ENCODE measurements around the gene ABCA7. TPM values are rescaled to one million over a fixed set of nuclear protein-coding genes. Genes with fewer than 3 reads are reported as not detected.

The ABCA7 gene
- total RNA-seq, 1 experiment from 2014 or later, result 18.2 TPM

GRCh38 chr19:1017906-1018305 is 22.0 kb upstream of the ABCA7 start:
- H3K4me1 Mint-ChIP-seq (ENCODE audit: insufficient read depth, unreplicated experiment), result peaks cover 17% of the 10 kb centered on the region
- H3K4me3 Mint-ChIP-seq (ENCODE audit: unreplicated experiment), result peak overlapping the region; percentile 66
- H3K27ac Mint-ChIP-seq (ENCODE audit: low read depth, unreplicated experiment), result peak overlapping the region; percentile 85
- intact Hi-C loops (cut with micrococcal nuclease), result no loop called here
- POLR2A ChIA-PET, result interaction anchor here (0.7 to 2.3 kb wide), 5 partner anchors 12 to 867 kb away, joined by 3 to 8 read pairs (median 4); no protein-coding TSS in a partner anchor
- no peaks in the 10 kb centered on the region for H3K27me3 Mint-ChIP-seq (ENCODE audit: insufficient read depth, unreplicated experiment)
- no peak for DNase-seq (ENCODE audit: unreplicated experiment)
- TF ChIP-seq, protein P1, sequence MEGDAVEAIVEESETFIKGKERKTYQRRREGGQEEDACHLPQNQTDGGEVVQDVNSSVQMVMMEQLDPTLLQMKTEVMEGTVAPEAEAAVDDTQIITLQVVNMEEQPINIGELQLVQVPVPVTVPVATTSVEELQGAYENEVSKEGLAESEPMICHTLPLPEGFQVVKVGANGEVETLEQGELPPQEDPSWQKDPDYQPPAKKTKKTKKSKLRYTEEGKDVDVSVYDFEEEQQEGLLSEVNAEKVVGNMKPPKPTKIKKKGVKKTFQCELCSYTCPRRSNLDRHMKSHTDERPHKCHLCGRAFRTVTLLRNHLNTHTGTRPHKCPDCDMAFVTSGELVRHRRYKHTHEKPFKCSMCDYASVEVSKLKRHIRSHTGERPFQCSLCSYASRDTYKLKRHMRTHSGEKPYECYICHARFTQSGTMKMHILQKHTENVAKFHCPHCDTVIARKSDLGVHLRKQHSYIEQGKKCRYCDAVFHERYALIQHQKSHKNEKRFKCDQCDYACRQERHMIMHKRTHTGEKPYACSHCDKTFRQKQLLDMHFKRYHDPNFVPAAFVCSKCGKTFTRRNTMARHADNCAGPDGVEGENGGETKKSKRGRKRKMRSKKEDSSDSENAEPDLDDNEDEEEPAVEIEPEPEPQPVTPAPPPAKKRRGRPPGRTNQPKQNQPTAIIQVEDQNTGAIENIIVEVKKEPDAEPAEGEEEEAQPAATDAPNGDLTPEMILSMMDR (IDR thresholded peaks at IDR 0.05; ENCODE audit: unreplicated experiment), result no peak
- CTCF ChIA-PET, result interaction anchor here (0.6 to 1.0 kb wide), 2 partner anchors 10 to 236 kb away, joined by 3 read pairs; no protein-coding TSS in a partner anchor
- no peaks in the 10 kb centered on the region for H3K9me3 Mint-ChIP-seq (ENCODE audit: unreplicated experiment)
- no TSS peak for BruUV-seq (replicated peaks)
- peaks cover 42% of the 10 kb centered on the region for H3K36me3 Mint-ChIP-seq (ENCODE audit: insufficient read depth, unreplicated experiment)

DNA sequence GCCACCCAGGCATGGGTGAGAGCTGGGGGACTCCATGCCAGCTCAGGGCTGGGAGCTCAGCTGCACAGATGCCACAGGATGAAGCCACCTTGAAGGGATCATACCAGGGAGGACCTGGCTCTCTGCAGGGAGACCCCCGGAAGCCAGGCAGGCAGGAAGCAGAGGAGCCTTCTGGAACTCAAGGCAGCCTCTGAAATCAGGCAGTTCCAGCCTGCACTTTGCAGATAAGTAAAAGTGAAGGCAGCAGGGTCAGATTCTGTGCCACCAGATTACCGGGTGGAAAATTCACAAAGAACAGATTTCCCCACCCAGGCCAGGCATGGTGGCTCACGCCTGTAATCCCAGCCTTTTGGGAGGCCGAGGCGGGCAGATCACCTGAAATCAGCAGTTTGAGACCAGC is 21.5 kb upstream of the ABCA7 start:
- Mint-ChIP-seq H3K27ac (ENCODE audit: low read depth, unreplicated experiment) (no peak overlapping the region), H3K9me3 (ENCODE audit: unreplicated experiment) (no peaks in the 10 kb centered on the region), H3K36me3 (ENCODE audit: insufficient read depth, unreplicated experiment) (peaks cover 42% of the 10 kb centered on the region), H3K4me1 (ENCODE audit: insufficient read depth, unreplicated experiment) (peaks cover 17% of the 10 kb centered on the region), H3K27me3 (ENCODE audit: insufficient read depth, unreplicated experiment) (no peaks in the 10 kb centered on the region), H3K4me3 (ENCODE audit: unreplicated experiment) (peak overlapping the region; percentile 86)
- ChIA-PET CTCF (interaction anchor here (0.6 to 1.0 kb wide), 2 partner anchors 9 to 172 kb away, joined by 3 read pairs; no protein-coding TSS in a partner anchor), POLR2A (interaction anchor here (0.6 to 2.3 kb wide), 6 partner anchors 11 to 208 kb away, joined by 3 to 11 read pairs (median 4); no protein-coding TSS in a partner anchor)
- intact Hi-C loops (cut with micrococcal nuclease), result no loop called here
- BruUV-seq (replicated peaks), result TSS peak; percentile 27
- TF ChIP-seq, protein P1 (IDR thresholded peaks at IDR 0.05; ENCODE audit: unreplicated experiment), result no peak
- DNase-seq (ENCODE audit: unreplicated experiment), result no peak

DNA sequence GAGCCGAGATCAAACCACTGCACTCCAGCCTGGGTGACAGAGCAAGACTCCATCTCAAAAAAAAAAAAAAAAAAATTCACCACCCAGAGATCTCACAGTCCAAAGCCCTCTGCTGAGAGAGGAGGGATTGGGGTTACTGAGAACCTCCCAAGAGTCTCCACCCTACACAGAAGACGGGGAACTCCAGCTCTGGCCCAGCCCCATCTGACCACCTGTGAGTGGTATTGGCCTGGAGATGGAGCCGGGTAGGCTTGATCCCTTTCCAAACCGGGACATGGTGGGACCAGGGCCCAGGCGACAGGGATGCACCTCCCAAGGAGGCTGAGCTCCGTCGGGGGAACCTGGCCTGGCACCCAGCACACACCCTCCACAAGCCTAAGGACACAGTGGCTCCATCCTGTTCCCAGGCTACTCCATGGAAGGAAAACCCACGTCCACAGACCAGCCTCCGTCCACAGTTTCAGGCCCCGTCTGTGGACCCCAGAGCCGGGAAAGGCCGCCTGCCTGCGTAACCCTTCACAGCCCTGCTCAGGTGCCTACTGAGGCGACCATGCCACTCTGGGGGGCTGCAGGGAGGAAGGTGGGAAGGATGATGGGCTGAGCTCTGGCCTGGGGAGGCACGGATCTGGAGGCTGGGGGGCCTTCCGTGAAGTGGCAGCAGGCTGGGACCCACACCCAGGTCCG is 20.8 kb upstream of the ABCA7 start:
- Mint-ChIP-seq H3K4me1 (ENCODE audit: insufficient read depth, unreplicated experiment) (peaks cover 17% of the 10 kb centered on the region), H3K9me3 (ENCODE audit: unreplicated experiment) (no peaks in the 10 kb centered on the region), H3K27ac (ENCODE audit: low read depth, unreplicated experiment) (no peak overlapping the region), H3K36me3 (ENCODE audit: insufficient read depth, unreplicated experiment) (peaks cover 38% of the 10 kb centered on the region), H3K27me3 (ENCODE audit: insufficient read depth, unreplicated experiment) (no peaks in the 10 kb centered on the region), H3K4me3 (ENCODE audit: unreplicated experiment) (peak overlapping the region; percentile 86)
- DNase-seq (ENCODE audit: unreplicated experiment), result no peak
- ChIA-PET CTCF (interaction anchor here (0.6 to 1.0 kb wide), 4 partner anchors 9 to 222 kb away, joined by 3 to 4 read pairs (median 3); no protein-coding TSS in a partner anchor), POLR2A (interaction anchor here (0.6 to 2.0 kb wide), 11 partner anchors 9 to 209 kb away, joined by 3 to 11 read pairs (median 4); partner anchors contain the start of gene WDR18)
- TF ChIP-seq, protein P1 (IDR thresholded peaks at IDR 0.05; ENCODE audit: unreplicated experiment), result no peak
- intact Hi-C loops (cut with micrococcal nuclease), result no loop called here
- BruUV-seq (replicated peaks), result no TSS peak

DNA sequence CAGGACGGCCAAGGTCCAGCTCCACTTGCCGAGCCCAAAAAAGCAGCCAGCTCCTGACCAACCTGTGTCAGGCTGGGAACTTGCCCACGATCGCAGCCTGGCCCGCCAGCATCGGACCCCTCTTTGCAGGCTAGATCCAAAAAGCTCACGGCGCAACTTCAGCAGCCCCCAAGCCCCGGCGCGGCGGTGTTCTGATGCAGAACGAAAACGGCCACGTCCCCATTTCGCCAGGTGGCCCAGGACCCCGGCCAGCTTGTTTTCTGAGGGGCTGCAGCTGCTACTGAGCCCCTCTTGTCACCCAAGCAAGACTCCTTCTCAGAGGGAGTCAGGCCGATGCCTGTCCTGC is 20.3 kb upstream of the ABCA7 start:
- H3K27me3 Mint-ChIP-seq (ENCODE audit: insufficient read depth, unreplicated experiment), result no peaks in the 10 kb centered on the region
- H3K4me1 Mint-ChIP-seq (ENCODE audit: insufficient read depth, unreplicated experiment), result peaks cover 17% of the 10 kb centered on the region
- peaks cover 36% of the 10 kb centered on the region for H3K36me3 Mint-ChIP-seq (ENCODE audit: insufficient read depth, unreplicated experiment)
- no peaks in the 10 kb centered on the region for H3K9me3 Mint-ChIP-seq (ENCODE audit: unreplicated experiment)
- CTCF ChIA-PET, result interaction anchor here (0.7 to 0.9 kb wide), 2 partner anchors 97 to 221 kb away, joined by 3 to 4 read pairs; no protein-coding TSS in a partner anchor
- no peak for DNase-seq (ENCODE audit: unreplicated experiment)
- peak overlapping the region; percentile 99 for H3K27ac Mint-ChIP-seq (ENCODE audit: low read depth, unreplicated experiment)
- POLR2A ChIA-PET, result interaction anchor here (0.7 to 2.3 kb wide), 9 partner anchors 9 to 197 kb away, joined by 3 to 13 read pairs (median 4); partner anchors contain the start of gene WDR18
- peak overlapping the region; percentile 86 for H3K4me3 Mint-ChIP-seq (ENCODE audit: unreplicated experiment)
- BruUV-seq (replicated peaks), result no TSS peak
- TF ChIP-seq, protein P1 (IDR thresholded peaks at IDR 0.05; ENCODE audit: unreplicated experiment), result no peak
- intact Hi-C loops (cut with micrococcal nuclease), result no loop called here

Data from MCF 10A (cell line).